ENCODE measurements around the gene EXOC1.
"Not testable (repeated sequence)": the region's sequence is repeated elsewhere in the genome, so short reads cannot be mapped to it uniquely, and the experiment has no call there.

The EXOC1 gene

GRCh38 chr4:55906323-55906722 lies 52.9 kb downstream of the EXOC1 start:
- DNase-seq (ENCODE audit: low spot score) = no peak

DNA sequence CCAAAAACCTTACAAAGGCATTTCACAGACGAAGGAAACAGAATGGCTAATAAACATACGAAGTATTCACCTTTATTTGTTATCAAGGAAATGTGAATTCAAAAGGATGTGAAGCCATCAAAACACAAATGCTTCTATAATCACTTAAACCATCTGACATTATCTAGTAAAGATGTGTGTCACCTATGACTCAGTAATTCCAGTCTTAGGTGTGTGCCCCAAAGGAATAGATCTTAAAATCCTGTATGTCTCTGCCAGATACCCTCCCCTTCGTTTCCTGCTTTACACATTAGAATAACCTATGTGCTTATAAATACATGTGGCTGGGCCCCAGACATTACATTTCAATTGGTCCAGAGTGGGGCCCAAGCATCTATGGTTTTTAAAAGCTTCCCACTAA lies 53.5 kb downstream of the EXOC1 start:
- no peak for DNase-seq (ENCODE audit: low spot score)

- no peak for DNase-seq (ENCODE audit: low spot score)
Observed at GRCh38 chr4:55907469-55907868, 54.0 kb downstream of the EXOC1 start.

DNA sequence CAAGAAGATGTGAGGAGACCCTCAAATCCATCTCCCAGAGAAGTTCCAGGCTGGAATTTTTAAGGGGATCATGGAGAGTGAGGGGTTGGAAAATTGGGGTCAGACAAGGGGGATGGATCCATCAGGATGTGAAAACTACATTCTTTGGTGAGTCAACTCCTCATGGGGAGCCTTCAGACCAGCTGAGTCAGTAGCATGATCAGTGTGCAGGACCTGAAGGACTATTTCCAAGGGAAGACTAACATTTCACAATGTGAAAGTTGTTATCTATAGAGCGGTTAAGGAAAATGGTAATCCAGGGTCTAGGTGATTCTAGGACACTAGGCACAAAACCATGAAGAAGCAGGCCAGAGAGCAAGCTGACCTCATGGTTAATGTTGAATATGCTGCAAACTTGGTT lies 56.7 kb downstream of the EXOC1 start:
- no peak for DNase-seq (ENCODE audit: low spot score)

GRCh38 chr4:55912249-55912648 lies 58.8 kb downstream of the EXOC1 start:
- no peak for DNase-seq (ENCODE audit: low spot score)

DNA sequence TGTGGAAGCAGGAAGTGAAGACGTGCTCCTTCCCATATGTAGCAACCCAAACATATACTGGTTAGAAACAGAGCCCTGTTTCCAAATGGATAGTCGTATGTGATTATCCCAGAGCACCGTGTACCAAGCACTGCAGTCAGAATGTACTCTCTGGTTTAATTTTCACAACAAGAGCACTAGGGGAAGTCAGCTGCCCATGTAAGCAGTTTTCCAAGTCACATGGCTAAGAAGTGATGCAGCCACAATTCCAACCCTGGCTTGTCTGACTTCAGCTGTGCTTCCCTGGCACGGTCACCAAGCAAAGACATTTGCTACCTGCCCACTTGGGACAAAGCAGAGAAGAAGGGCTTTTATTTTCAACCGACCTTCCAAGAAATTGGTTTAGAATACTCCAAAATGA lies 67.1 kb downstream of the EXOC1 start:
- DNase-seq (ENCODE audit: low spot score) = no peak

GRCh38 chr4:55921093-55921492 lies 67.6 kb downstream of the EXOC1 start:
- DNase-seq (ENCODE audit: low spot score) = no peak

DNA sequence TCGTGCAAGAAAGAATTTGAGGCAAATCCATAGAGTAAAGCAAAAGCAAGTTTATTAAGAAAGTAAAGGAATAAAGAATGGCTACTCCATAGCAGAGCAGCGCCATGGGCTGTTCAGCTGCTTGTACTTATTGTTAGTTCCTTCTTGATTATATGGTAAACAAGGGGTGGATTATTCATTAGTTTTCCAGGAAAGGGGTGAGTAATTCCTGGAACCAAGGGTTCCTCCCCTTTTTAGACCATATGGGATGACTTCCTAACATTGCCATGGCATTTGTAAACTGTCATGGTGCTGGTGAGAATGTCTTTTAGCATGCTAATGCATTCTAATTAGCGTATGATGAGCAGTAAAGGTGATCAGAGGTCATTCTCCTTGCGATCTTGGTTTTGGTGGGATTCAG lies 71.8 kb downstream of the EXOC1 start:
- no peak for DNase-seq (ENCODE audit: low spot score)

- DNase-seq (ENCODE audit: low spot score) = no peak
Observed at GRCh38 chr4:55926610-55927009, 73.2 kb downstream of the EXOC1 start.

DNA sequence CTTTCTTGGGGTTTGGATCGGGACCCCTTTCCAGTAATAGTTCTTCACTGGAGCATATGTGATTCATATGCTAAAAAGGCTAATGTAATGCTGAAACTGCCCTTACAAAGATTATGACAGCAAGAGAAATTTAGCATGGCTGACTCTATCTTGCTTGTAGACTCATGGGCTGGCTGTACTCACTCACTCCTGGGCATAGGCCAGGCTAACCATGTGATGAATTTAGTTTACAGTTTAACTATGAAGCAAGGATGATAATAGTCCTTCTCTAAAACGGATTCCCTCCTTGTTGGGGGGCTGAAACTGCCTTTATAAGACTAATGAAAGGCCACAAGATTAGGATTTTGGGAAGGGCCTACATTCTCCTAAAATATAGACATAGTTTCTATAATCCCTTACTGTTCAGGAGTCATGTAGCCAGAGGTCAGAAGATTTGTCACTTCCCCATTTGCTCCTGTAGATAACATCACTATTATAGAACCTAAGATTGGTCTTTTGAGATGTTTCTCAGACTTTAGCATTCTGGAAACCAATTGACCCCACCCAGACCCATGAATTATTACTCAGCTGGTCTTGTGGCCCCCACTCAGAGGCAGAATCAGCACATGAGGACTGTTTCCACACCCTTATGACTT lies 74.5 kb downstream of the EXOC1 start:
- DNase-seq (ENCODE audit: low spot score) = no peak

- DNase-seq (ENCODE audit: low spot score) = no peak
Observed at GRCh38 chr4:55928846-55929245, 75.4 kb downstream of the EXOC1 start.

DNA sequence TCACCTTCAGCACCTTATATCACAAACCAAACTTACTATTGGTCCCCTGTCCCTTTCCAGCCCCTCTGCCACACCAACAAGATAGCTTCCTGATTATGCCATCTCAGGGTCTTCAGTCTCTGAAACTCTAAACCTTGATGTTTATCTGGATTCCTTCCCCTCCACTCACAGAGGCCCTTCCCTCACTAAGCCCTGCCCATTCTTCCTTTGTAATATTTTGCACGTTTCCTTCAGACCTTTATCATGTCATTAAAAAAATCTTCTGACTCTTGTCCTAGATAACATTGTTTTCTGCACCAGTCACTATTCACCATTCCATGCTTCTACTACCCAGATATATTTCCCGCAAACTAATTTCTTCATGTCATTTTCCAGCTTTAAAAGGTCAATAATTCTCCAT lies 77.6 kb downstream of the EXOC1 start:
- DNase-seq (ENCODE audit: low spot score) = no peak

DNA sequence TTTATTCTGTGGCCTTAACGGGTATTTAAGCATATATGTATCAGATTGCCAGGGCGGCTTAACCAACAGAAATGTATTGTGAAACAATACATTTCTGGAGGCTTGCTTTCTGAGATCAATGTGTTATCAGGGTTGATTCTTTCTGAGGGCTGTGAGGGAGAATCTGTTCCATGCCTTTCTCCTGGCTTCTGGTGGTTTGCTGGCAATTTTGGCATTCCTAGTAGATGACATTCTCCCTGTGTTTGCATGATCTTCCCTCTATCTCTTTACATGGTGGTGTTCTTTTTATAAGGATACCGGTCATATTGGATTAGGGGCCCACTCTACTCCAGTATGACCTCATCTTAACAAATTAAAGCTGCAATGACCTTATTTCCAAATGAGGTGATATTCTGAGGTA lies 78.4 kb downstream of the EXOC1 start:
- no peak for DNase-seq (ENCODE audit: low spot score)

- no peak for DNase-seq (ENCODE audit: low spot score)
Observed at GRCh38 chr4:55932511-55932910, 79.1 kb downstream of the EXOC1 start.

GRCh38 chr4:55933611-55934010 lies 80.2 kb downstream of the EXOC1 start:
- no peak for DNase-seq (ENCODE audit: low spot score)

- DNase-seq (ENCODE audit: low spot score) = not testable (repeated sequence)
Observed at GRCh38 chr4:55935907-55936306, 82.5 kb downstream of the EXOC1 start.

- no peak for DNase-seq (ENCODE audit: low spot score)
Observed at GRCh38 chr4:55938481-55938880, 85.0 kb downstream of the EXOC1 start.

DNA sequence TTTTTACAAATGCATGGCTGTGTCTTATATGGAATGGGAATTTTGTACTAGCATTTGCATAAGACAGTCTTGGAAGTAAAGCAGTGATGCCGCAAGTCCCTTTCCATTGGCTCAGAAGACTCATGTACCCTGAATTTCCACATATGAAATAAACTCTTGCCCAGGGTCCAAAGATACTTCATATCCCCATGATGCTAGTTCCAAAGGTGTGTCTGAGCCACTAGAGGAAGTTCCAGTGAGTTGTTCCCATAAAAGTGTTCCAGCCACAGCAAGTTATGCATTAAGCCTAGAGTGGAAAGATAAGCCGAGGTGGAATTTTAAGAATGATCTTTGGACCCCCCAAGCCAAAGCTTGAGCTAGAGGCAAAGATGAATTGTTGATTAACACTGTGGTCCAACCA lies 86.0 kb downstream of the EXOC1 start:
- DNase-seq (ENCODE audit: low spot score) = no peak

GRCh38 chr4:55941881-55942396 lies 88.5 kb downstream of the EXOC1 start:
- no peak for DNase-seq (ENCODE audit: low spot score)

DNA sequence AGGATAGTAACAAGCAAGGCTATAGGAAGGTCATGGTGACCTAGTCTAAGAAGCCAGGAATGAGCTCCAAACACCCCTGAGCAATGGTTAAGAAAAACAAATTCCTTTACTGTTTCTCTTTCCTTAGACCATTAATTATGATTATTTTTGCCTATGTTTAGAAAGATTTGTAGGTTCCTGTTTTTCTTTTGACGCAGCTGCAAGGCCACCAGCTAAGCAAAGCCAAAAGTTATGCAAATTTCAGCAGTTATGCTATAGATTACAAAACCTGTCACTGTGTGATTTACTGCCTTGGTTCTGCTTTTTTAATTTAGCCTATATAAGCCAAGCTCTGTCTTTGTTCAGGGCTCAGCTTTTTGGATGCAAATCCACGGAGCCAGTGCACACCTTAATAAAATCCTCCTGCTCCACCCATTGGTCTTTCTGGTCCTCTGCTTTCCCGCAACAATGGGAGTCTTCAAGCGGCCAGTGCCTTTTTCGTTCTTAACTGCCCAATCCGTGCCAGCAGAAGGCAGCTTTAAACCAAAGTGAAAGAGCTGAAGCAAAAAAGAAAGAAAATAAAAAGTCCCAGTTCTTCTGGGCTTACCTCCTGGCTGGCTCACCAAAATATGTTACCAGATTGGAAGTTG lies 93.9 kb downstream of the EXOC1 start:
- DNase-seq (ENCODE audit: low spot score) = no peak

DNA sequence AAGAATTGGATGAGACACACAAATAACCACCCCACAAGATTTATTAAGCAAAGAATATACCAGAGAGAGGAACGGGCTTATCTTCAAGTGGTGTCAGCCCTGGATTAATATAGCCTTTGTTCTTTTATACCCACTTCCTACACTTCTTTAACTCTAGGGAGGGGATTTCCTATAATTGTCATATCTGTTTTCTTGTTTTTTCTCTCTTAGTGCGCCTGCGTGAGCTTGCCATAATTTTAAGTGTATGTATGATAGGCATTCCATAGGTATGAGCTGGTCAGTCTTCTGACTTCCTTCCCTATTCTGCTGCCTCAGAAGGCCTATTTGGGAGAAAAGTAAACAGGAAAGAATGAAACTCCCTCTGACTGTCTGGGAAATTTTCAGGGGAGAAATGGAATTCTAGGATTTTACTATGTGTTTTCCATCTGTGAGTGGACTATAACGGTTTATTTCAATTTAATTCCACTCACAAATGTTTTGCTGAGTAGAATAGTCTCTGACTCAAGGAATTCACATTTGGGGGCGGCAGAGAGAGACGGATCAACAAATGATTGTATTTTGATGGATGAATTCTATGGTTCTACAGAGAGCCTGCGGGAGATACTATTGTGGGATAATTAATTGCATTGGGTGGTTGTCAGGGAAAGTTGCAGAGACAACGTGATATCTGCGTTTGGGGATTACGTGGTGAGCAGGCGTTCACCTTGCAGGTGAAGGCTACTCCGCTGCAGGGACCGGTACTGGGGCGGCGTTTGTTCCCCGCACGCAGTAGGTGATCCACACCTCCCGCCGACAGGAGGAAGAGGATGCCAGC lies 94.7 kb downstream of the EXOC1 start:
- no peak for DNase-seq (ENCODE audit: low spot score)

GRCh38 chr4:55948726-55949481 lies 95.5 kb downstream of the EXOC1 start, which contains the start of gene CEP135:
CEP135 (plus strand) TSS chr4:55948945; CDS start chr4:55952131, 3,186 bp downstream.
- peak; percentile 96 for DNase-seq (ENCODE audit: low spot score)
